HG02763 (cell line): ENCODE results near the gene C10orf90.

ENCODE experiments used
- ATAC-seq: cut with Tn5 transposase; IDR thresholded peaks from one replicate; pipeline ENCODE4 v1.9.1; 2021; ENCODE audit warnings: mild to moderate bottlenecking, moderate library complexity; ENCODE audit not compliant: unreplicated experiment

Gene C10orf90

GRCh38 chr10:126470991-126471390 lies 199.5 kb downstream of the C10orf90 start:
- no peak for ATAC-seq

DNA sequence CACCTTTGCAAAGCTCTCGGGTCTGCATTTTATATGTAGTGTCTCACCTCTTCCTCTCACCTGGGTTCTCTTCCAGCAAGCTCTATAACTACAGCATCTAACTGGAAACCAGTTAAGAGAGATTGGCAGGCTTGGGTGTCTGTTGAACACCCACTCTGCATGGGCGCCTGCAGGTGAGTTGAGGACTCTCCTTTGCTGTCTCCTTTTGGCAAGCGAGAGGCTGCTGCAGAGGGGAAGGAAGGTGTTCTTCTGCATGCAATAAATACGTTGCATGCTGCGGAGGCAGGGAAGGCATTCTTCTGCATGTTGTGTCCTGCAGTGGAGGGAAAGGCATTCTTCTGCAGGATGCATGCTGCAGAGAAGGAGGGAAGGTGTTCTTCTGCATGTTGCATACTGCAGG lies 200.8 kb downstream of the C10orf90 start:
- no peak for ATAC-seq

DNA sequence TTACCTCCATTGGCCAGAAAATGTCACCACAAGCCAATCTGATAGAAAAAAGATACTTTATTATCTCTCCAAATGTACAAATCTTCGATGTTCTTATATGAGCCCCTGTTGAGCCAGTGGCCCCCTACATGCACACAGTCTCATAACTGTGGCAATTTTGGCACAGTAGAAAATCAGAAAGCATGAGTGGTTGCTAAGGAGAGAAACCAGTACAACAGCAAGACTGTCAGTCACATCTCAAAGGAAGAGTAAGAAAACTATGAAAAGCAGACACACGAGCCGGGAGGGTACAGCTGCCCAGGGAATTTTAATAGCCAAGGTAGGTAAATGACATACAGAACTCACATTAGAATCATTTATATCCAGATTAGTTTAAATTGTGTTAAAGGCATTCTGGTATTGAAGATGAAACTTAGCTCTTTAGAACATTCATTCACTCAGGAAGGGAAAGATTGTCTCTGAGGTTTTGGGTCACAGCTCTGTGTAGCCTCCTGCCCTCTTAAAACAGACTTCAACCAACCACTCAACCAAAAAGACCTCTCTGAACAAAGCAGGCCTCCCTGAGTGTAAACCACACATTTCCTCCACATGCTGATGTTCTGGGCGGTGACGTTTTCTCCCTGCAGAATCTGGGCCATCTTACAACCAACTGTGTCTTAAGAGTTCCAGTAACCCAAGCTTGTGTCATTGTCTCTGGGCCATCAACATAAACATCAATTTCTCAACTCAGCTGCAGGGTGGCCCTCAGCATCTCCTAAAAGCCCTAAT lies 201.4 kb downstream of the C10orf90 start:
- ATAC-seq = no peak

DNA sequence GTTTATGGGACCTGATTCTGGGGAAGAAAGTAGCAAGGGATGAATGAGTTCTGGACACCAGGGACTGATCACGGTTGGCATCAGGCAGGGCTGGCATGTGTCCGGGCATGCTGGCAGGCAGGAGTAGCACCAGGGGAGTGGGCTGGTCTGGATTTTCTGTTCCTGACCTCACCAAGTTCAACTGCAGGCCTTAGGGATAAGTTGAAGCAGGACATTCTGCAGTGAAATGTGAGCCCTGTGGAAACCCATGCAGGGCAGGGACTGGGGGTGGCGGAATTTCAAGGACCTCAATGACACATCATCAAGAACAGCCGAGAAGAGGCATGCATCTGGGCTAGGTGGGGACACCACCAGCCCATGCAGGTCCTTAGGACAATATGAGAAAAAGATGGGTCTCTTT lies 202.0 kb downstream of the C10orf90 start:
- no peak for ATAC-seq

GRCh38 chr10:126465771-126466170 lies 204.7 kb downstream of the C10orf90 start:
- ATAC-seq = no peak

DNA sequence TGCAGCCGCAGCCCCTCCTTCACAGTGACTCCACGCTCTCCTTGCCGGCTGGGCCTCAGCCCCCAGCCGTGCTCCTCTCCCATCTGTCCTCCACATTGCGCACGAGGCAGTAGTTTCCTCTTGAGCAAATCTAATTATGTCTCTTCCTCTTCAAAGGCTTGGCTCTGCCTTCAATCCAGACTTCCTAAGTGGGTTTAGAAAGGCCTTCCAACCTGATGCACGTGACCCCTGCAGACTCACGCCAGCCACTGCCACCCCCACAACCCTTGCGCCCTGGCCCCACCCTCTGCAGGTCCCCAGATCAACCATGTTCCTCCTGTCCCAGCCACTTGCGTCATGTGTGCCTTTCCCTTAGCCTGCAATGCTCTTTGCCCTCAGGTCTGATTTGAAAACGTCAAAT lies 207.2 kb downstream of the C10orf90 start:
- no peak for ATAC-seq

- no peak for ATAC-seq
Measured at GRCh38 chr10:126461289-126461940, 209.1 kb downstream of the C10orf90 start.

DNA sequence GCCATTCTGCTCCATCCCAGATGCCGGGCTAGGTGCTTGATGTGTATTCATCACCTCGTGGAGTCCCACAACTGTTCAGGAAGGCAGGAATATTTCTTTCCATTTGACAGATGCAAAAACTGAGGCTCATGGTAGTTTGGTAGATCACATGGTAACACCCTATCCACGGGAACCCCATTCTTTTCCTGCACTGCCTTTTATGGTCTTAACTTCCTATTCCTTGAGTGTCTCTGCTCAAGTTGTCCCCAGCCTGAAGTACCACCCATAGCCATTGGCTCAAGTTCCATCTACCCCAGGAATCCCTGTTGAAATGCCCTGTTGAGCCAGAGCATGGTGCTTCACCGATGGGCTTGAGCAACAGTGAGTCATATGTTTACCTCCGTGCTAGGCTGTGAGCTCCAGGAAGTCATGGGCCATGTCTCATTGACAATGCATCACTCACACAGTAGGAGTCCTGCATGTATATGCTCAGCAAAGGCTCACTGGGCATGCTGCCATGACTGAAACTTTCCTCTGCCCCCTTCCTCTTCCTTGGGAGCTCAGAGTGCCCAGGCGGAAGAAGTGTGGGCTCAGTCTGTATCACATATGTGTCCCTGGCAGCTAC lies 210.5 kb downstream of the C10orf90 start:
- no peak for ATAC-seq

GRCh38 chr10:126459032-126459831 lies 211.3 kb downstream of the C10orf90 start:
- ATAC-seq = no peak

- no peak for ATAC-seq
Measured at GRCh38 chr10:126458466-126458865, 212.0 kb downstream of the C10orf90 start.

DNA sequence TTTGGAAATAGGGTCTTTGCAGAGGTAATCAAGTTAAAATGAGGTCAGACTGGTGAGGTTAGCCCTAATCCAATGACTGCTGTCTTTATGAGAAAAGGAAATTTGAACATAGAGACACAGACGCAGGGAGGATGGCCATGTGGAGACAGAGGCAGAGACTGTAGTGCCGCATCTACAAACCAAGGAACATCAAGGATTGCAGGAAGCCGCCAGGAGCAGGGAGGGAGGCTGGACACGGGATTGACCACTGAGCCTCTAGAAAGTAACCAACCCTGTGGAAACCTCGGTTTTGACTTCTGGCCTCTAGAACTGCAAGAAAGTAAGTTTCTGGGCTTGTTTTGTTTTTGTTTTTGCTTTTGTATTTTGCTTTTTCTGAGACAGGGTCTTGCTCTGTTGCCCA lies 213.9 kb downstream of the C10orf90 start:
- ATAC-seq = no peak

DNA sequence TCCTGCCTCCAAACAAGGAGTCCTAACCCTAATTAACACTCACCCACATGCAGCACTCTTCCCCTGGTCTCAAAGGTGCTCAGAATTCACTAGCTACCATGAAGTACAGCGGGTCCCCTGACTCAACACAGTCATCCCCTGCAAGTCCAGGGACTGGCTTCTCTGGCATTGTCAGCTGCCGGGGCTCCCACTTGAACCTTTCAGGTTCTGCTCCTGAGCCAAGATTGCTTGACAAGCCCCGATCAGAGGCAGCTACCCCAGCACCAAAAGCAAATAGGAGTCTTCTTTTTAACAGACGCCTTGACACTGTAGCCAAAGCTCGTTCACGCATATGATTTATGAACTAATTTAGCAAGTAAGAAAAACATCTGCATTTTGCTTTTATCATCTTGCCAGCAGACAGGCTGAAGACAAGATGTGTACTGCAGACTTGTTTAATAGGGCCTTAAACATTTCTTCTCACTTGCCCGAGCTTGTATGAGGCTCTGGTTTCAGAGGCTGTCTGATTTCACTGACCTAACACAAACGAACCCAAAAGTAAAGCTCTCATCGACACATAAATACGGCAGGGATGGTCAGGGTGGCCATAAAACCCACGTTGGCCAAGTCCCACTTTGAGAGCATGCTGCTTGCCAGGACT lies 214.6 kb downstream of the C10orf90 start:
- no peak for ATAC-seq

DNA sequence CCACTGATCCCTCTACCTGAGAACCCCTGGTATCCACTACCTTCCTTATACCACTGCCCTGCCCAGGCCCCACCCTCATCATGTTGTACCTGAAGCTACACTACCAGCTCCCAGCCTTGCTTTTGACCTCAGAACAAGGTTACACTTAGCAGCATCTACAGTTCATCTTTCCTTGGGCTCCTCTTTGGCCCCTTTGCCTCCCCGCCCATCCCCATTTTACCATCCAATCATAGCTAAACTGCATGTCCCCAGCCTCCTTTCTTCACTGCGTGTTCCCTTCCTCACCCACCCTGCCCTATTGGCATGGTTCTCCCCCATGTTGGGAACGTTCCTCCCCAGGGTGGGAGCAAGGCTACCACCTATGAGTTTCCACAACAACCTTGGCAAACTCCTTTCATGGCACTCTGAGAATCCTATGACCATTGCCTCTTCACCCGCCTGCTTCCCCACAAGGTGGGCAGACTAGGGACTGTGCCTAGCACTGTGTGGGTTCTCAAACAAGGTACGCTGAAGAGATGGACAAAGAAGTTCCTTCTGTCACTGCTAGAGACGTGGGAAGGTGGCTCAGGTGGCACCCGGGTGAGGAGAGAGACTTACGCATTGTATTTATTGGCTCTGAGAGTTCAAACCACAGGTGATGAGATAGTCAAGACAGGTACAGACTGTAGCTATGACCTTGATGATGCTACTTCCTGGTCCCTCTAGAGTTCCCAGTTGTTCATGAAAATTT lies 215.3 kb downstream of the C10orf90 start:
- ATAC-seq = no peak

- ATAC-seq = no peak
Measured at GRCh38 chr10:126454045-126454751, 216.3 kb downstream of the C10orf90 start.

DNA sequence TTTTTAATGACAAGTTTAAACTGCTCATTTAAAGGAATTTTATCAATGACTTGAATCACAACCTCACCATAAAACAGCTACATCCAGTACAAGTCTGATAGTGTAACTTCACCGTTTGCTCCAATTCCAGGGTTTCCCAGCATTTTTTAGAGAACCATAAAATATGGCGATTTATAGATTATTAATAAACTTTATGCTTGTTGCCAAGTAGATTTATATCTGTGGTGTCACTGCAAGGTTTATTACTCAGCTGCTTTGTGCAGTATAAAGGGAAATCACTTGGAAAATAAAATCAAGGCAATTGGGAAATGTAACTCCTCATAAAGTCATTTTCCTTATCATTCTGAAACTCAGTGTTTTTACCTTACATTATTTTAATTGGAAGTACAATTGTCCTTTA lies 218.2 kb downstream of the C10orf90 start:
- no peak for ATAC-seq

GRCh38 chr10:126448091-126448490 lies 222.4 kb downstream of the C10orf90 start:
- no peak for ATAC-seq

DNA sequence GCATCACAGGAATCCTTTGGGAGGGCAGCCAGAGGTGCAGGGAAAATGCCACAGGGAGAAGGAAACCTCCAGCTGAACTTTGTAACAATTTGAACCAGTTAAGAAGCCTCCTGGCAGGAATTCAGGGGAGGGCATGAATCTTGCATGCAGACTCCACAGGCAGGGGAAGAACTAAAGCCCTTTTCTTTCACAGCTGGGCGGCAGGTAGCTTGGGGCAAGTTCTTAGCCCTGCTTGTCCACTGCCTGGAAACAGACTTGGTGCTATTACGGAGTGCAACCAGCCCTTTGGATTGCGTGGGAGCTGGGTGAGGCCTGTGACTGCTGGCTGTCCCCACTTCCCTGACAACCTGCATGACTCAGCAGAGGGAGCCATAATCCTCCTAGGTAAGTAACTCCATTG lies 230.6 kb downstream of the C10orf90 start:
- ATAC-seq = no peak

DNA sequence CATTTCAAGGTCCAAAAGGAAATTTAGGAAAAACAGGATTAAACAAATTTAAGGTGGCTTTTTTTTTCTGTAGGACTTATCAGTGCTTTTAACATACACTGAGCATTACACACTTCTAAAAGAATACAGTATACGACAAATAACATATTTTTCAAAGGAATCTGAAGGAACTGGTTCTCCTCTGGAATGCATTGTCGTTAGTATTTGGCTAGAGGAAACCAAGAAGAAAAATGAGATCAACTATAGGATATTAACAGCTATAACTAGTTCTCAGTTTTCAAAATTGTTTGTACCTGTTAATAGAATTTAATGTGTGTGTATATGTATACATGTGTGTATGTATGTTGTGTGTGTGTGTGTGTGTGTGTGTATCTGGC lies 232.1 kb downstream of the C10orf90 start:
- no peak for ATAC-seq

- ATAC-seq = no peak
Measured at GRCh38 chr10:126437635-126438406, 232.7 kb downstream of the C10orf90 start.
